SK-N-SH (cell line): ENCODE results near the gene C3orf33. TPM values are rescaled to one million over a fixed set of nuclear protein-coding genes. Genes with fewer than 3 reads are reported as not detected.

Experiments used
- CTCF ChIA-PET: fragments of 300-600, 350-600 bp; formaldehyde crosslinking; extraction: SDS; loops from one replicate; lab custom pipeline; 2021; lab: Yijun Ruan, JAX
- POLR2A ChIA-PET: fragments of 350-600 bp; sonication (Branson Sonifier 250); formaldehyde crosslinking; extraction: SDS; loops from one replicate; lab custom pipeline; 2020; ENCODE audit warnings: antibody characterized with exemption, inconsistent platforms; lab: Yijun Ruan, JAX
- DNase-seq: peaks from one replicate; pipeline ENCODE4 v3.0.0; 2012
- H2AFZ ChIP-seq: fragments of 200-600 bp; sonication (generic); 2 replicates; pipeline ENCODE4 v1.8.1; 2016; ENCODE audit warnings: antibody characterized with exemption, mild to moderate bottlenecking, low read depth
- H3F3A ChIP-seq: fragments of 200-600 bp; sonication (generic); replicated peaks from 2 replicates; pipeline ENCODE3; 2016; ENCODE audit warnings: antibody characterized with exemption, mild to moderate bottlenecking; ENCODE audit not compliant: insufficient read depth
- H3K27ac ChIP-seq, 2 experiments: fragments of 200-500 bp in 1 of 2; fragments of 200-600 bp in 1 of 2; sonication (Bioruptor generic) in 1 of 2; sonication (generic), shearing (Covaris generic) in 1 of 2; 2 replicates each; pipeline versions ENCODE4 v1.5.1 to v1.6.1; 2014 to 2016; ENCODE audit warnings: low read depth in 2 of 2, inconsistent platforms in 1 of 2, low read length in 1 of 2, mild to moderate bottlenecking in 1 of 2, mixed read lengths in 1 of 2
- H3K27me3 ChIP-seq: fragments of 200-600 bp; sonication (generic), shearing (Covaris generic); 2 replicates; pipeline ENCODE4 v1.6.1; 2016; ENCODE audit warnings: mixed run types; ENCODE audit not compliant: insufficient read depth
- H3K36me3 ChIP-seq, 2 experiments: fragments of 200-500 bp in 1 of 2; fragments of 200-600 bp in 1 of 2; sonication (Bioruptor generic) in 1 of 2; sonication (generic) in 1 of 2; replicated peaks in 1 of 2; 2 replicates each; pipeline versions ENCODE3 to v1.5.1; 2014 to 2016; ENCODE audit warnings: low read length in 1 of 2, mild to moderate bottlenecking in 1 of 2; ENCODE audit not compliant: insufficient read depth in 2 of 2, control insufficient read depth in 1 of 2
- H3K4me1 ChIP-seq, 2 experiments: fragments of 200-500 bp in 1 of 2; fragments of 200-600 bp in 1 of 2; sonication (Bioruptor generic) in 1 of 2; sonication (generic), shearing (Covaris generic) in 1 of 2; 2 replicates each; pipeline versions ENCODE4 v1.5.1 to v1.6.1; 2014 to 2016; ENCODE audit warnings: low read depth in 1 of 2, low read length in 1 of 2, mixed run types in 1 of 2; ENCODE audit not compliant: insufficient read depth in 2 of 2, control insufficient read depth in 1 of 2
- H3K4me2 ChIP-seq: fragments of 200-600 bp; sonication (generic), shearing (Covaris generic); 2 replicates; pipeline ENCODE4 v1.6.1; 2017; ENCODE audit warnings: mixed run types
- H3K4me3 ChIP-seq, 2 experiments: fragments of 200-500 bp in 1 of 2; fragments of 200-600 bp in 1 of 2; sonication (Bioruptor generic) in 1 of 2; sonication (generic), shearing (Covaris generic) in 1 of 2; 2 replicates each; pipeline versions ENCODE4 v1.5.1 to v1.8.1; 2014 to 2016; ENCODE audit warnings: low read depth in 2 of 2, inconsistent platforms in 1 of 2, low read length in 1 of 2, mild to moderate bottlenecking in 1 of 2, mixed read lengths in 1 of 2, moderate library complexity in 1 of 2
- H3K79me2 ChIP-seq: fragments of 200-600 bp; sonication (generic); 2 replicates; pipeline ENCODE4 v1.8.1; 2017; ENCODE audit warnings: mild to moderate bottlenecking; ENCODE audit not compliant: insufficient read depth
- H3K9ac ChIP-seq: fragments of 200-600 bp; sonication (generic); 2 replicates; pipeline ENCODE4 v1.6.1; 2017; ENCODE audit warnings: mixed run types
- H3K9me2 ChIP-seq: fragments of 200-600 bp; sonication (generic); 2 replicates; pipeline ENCODE4 v1.6.1; 2017; ENCODE audit warnings: mixed run types
- H3K9me3 ChIP-seq: fragments of 200-600 bp; sonication (generic); 2 replicates; pipeline ENCODE4 v1.6.1; 2017; ENCODE audit warnings: mixed run types, mild to moderate bottlenecking, moderate library complexity
- H4K20me1 ChIP-seq: fragments of 200-600 bp; sonication (generic); 2 replicates; pipeline ENCODE4 v1.6.1; 2017; ENCODE audit warnings: mild to moderate bottlenecking, mixed run types; ENCODE audit not compliant: insufficient read depth
- CHD2 ChIP-seq: fragments of 150-350 bp; IDR thresholded peaks from 2 replicates; pipeline ENCODE4 v1.6.1; 2018; ENCODE audit warnings: low read length; ENCODE audit not compliant: partially characterized antibody
- CTCF ChIP-seq: fragments of 200-600 bp; sonication (generic); IDR thresholded peaks from 2 replicates; pipeline ENCODE4 v1.6.1; 2017; ENCODE audit warnings: antibody characterized with exemption, mild to moderate bottlenecking, moderate library complexity
- FOXM1 ChIP-seq: IDR thresholded peaks from 2 replicates; pipeline ENCODE4 v1.4.0; 2012; ENCODE audit warnings: low read depth, mild to moderate bottlenecking
- GABPA ChIP-seq: IDR thresholded peaks from 2 replicates; pipeline ENCODE4 v1.4.0; 2012; ENCODE audit warnings: low read depth, mild to moderate bottlenecking
- GATA2 ChIP-seq: sonication (generic); formaldehyde crosslinking; IDR thresholded peaks from 2 replicates; pipeline ENCODE4 v1.5.0; 2020; ENCODE audit warnings: mild to moderate bottlenecking, missing genetic modification reagents
- IRF3 ChIP-seq: fragments of 150-350 bp; IDR thresholded peaks from 2 replicates; pipeline ENCODE4 v1.6.1; 2016; ENCODE audit warnings: mild to moderate bottlenecking, low read depth, low read length
- JUND ChIP-seq: IDR thresholded peaks from 2 replicates; pipeline ENCODE4 v1.4.0; 2012
- MEF2A ChIP-seq: IDR thresholded peaks from 2 replicates; pipeline ENCODE4 v1.4.0; 2012; ENCODE audit warnings: low read depth, borderline replicate concordance
- NFIC ChIP-seq: IDR thresholded peaks from 2 replicates; pipeline ENCODE4 v1.4.0; 2012; ENCODE audit warnings: borderline replicate concordance
- PBX3 ChIP-seq: IDR thresholded peaks from 2 replicates; pipeline ENCODE4; 2012
- POLR2AphosphoS5 ChIP-seq: IDR thresholded peaks from 2 replicates; pipeline ENCODE4 v1.6.1; 2012; ENCODE audit warnings: low read depth, low read length
- RCOR1 ChIP-seq: fragments of 150-350 bp; IDR thresholded peaks from 2 replicates; pipeline ENCODE4 v1.6.1; 2017; ENCODE audit warnings: antibody characterized with exemption, low read length
- RFX5 ChIP-seq: IDR thresholded peaks from 2 replicates; pipeline ENCODE4 v1.6.1; 2012; ENCODE audit warnings: mild to moderate bottlenecking, improper control_type of control experiment, low read length
- SMC3 ChIP-seq: IDR thresholded peaks from 2 replicates; pipeline ENCODE4 v1.6.1; 2012; ENCODE audit warnings: low read depth, low read length, improper control_type of control experiment
- TAF1 ChIP-seq: IDR thresholded peaks from 2 replicates; pipeline ENCODE4 v1.6.1; 2012; ENCODE audit warnings: low read depth, mild to moderate bottlenecking, low read length, moderate library complexity, borderline replicate concordance
- TEAD4 ChIP-seq: IDR thresholded peaks from 2 replicates; pipeline ENCODE4 v1.4.0; 2012; ENCODE audit warnings: mild to moderate bottlenecking, borderline replicate concordance; ENCODE audit not compliant: insufficient read depth
- USF2 ChIP-seq: fragments of 150-350 bp; IDR thresholded peaks from 2 replicates; pipeline ENCODE4 v1.6.1; 2017; ENCODE audit warnings: antibody characterized with exemption, low read length, low read depth, borderline replicate concordance
- YY1 ChIP-seq: IDR thresholded peaks from 2 replicates; pipeline ENCODE4 v1.4.0; 2012; ENCODE audit warnings: low read depth, mild to moderate bottlenecking
- WGBS: methylation state at CpG from one replicate; pipeline ENCODE4 v1.1.6; 2017; ENCODE audit warnings: low lambda C conversion rate; 5-methylcytosine and 5-hydroxymethylcytosine counted together
- polyA plus RNA-seq, 3 experiments: library from polyadenylated mRNA; depleted of rRNA; stranded (reverse); fragments of >200 nt; gene quantifications; 2 replicates each; pipeline ENCODE4 v1.2.3, GENCODE V29; 2012

C3orf33 gene
- polyA plus RNA-seq, 1 of the 3 experiments (the other 2 are of a cell fraction): 2.9 TPM

- DNase-seq: no peak
- no peak overlapping the region for H2AFZ ChIP-seq
- no peaks in the 10 kb centered on the region for H3K36me3 ChIP-seq
- H3K9ac ChIP-seq: no peak overlapping the region
- no peak overlapping the region for H3K4me2 ChIP-seq
- H4K20me1 ChIP-seq: no peaks in the 10 kb centered on the region
- H3K4me3 ChIP-seq: no peak overlapping the region
- H3K9me3 ChIP-seq: no peaks in the 10 kb centered on the region
- no peaks in the 10 kb centered on the region; the same call in 1 of the 2 replicates for H3K27me3 ChIP-seq
- CTCF ChIA-PET: interaction anchor here (1.0 to 5.0 kb wide), 3 partner anchors 35 to 384 kb away, joined by 3 to 16 read pairs (median 3); no protein-coding TSS in a partner anchor
- no peaks in the 10 kb centered on the region for H3K79me2 ChIP-seq
- H3F3A ChIP-seq: no peaks in the 10 kb centered on the region
- TF ChIP-seq RFX5 (no peak), TEAD4 (no peak), POLR2AphosphoS5 (no peak), CHD2 (no peak), MEF2A (no peak), CTCF (no peak), PBX3 (no peak), RCOR1 (no peak), SMC3 (no peak), TAF1 (no peak), JUND (no peak), YY1 (no peak), GATA2 (CRISPR knock-in tag) (no peak), IRF3 (no peak), GABPA (no peak), NFIC (no peak), USF2 (no peak), FOXM1 (no peak)
- no peaks in the 10 kb centered on the region for H3K9me2 ChIP-seq
- POLR2A ChIA-PET: no interaction called here
- H3K27ac ChIP-seq: no peak overlapping the region
- WGBS: 70% methylated on average over 4 of the region's 4 CpGs
- no peaks in the 10 kb centered on the region for H3K4me1 ChIP-seq
Measured at GRCh38 chr3:155736381-155736780, 69.7 kb downstream of the C3orf33 start.
